ENCODE data around the gene CGN. TPM values are rescaled to one million over a fixed set of nuclear protein-coding genes. Genes with fewer than 3 reads are reported as not detected.

The CGN gene
- total and polyA plus RNA-seq, 3 donors from 2014 or later = 25.7 to 31.6 (median 25.9) TPM

GRCh38 chr1:151565502-151566189 lies 54.5 kb downstream of the CGN start:
- Histone ChIP-seq H3K9me3 (no peaks in the 10 kb centered on the region), H3K36me3 (ENCODE audit: low read depth, missing control alignments) (no peaks in the 10 kb centered on the region), H3K4me3 (no peak overlapping the region), H3K4me1 (peaks cover 8% of the 10 kb centered on the region), H3K27ac (peak overlapping the region; percentile 9 to 32), H3K27me3 (no peaks in the 10 kb centered on the region)
- intact Hi-C loops (cut with DNase I; ENCODE audit: low total_unique reads) = no loop called here
- DNase-seq = no peak
- TF ChIP-seq CTCF (IDR thresholded peaks at IDR 0.05) (no peak), POLR2A (IDR thresholded peaks at IDR 0.05) (no peak)
- 34 to 46% methylated on average over 5 of the region's 5 CpGs for WGBS, 2 donors

- Histone ChIP-seq H3K4me3 (no peak overlapping the region), H3K36me3 (ENCODE audit: low read depth, missing control alignments) (no peaks in the 10 kb centered on the region), H3K27me3 (no peaks in the 10 kb centered on the region), H3K9me3 (no peaks in the 10 kb centered on the region), H3K27ac (no peak overlapping the region), H3K4me1 (peaks cover 8% of the 10 kb centered on the region)
- 75 to 77% methylated on average over 3 of the region's 3 CpGs for WGBS, 2 donors
- TF ChIP-seq POLR2A (IDR thresholded peaks at IDR 0.05) = no peak
- TF ChIP-seq CTCF (IDR thresholded peaks at IDR 0.05) = no peak
- intact Hi-C loops (cut with DNase I; ENCODE audit: low total_unique reads) = no loop called here
- no peak for DNase-seq
These were observed 57.5 kb downstream of the CGN start for GRCh38 chr1:151568626-151569088.

- intact Hi-C loops (cut with DNase I; ENCODE audit: low total_unique reads) = no loop called here
- DNase-seq = no peak
- Histone ChIP-seq H3K36me3 (ENCODE audit: low read depth, missing control alignments) (no peaks in the 10 kb centered on the region), H3K27ac (no peak overlapping the region), H3K27me3 (no peaks in the 10 kb centered on the region), H3K9me3 (no peaks in the 10 kb centered on the region), H3K4me1 (peaks cover 7% of the 10 kb centered on the region), H3K4me3 (no peak overlapping the region)
- TF ChIP-seq CTCF (IDR thresholded peaks at IDR 0.05) (no peak), POLR2A (IDR thresholded peaks at IDR 0.05) (no peak)
- WGBS, 2 donors = 75 to 85% methylated on average over 1 of the region's 1 CpG
These were observed 59.6 kb downstream of the CGN start for GRCh38 chr1:151570819-151571218.

GRCh38 chr1:151574575-151575529 lies 63.7 kb downstream of the CGN start:
- 83 to 95% methylated on average over 12 of the region's 12 CpGs for WGBS, 2 donors
- H3K36me3 ChIP-seq (ENCODE audit: low read depth, missing control alignments) = no peaks in the 10 kb centered on the region
- H3K4me3 ChIP-seq = no peak overlapping the region
- no peaks in the 10 kb centered on the region for H3K4me1 ChIP-seq
- DNase-seq = no peak
- intact Hi-C loops (cut with DNase I; ENCODE audit: low total_unique reads) = no loop called here
- H3K27ac ChIP-seq = no peak overlapping the region
- H3K27me3 ChIP-seq = no peaks in the 10 kb centered on the region
- no peaks in the 10 kb centered on the region for H3K9me3 ChIP-seq
- TF ChIP-seq POLR2A (IDR thresholded peaks at IDR 0.05) (no peak), CTCF (IDR thresholded peaks at IDR 0.05) (no peak)
